Pancreas (tissue), 10 donors: Measurements from ENCODE around the gene TTC39C. TPM values are rescaled to one million over a fixed set of nuclear protein-coding genes. Genes with fewer than 3 reads are reported as not detected.

Experiments used
- ATAC-seq, 4 donors: fragments of 200-7000 bp; cut with Tn5 transposase; one replicate each; pipeline versions ENCODE4 v1.8.0 to v1.9.1; 2020; ENCODE audit warnings: mild to moderate bottlenecking in 4 of 4, moderate library complexity in 4 of 4
- DNase-seq, 6 donors: peaks; one replicate each; pipeline ENCODE4 v3.0.0-alpha.2; 2020
- FAIRE-seq: peaks from 2 replicates; lab custom pipeline; 2012; peaks lifted over from hg19 to GRCh38; lab: Jason Lieb, UNC
- H3K27ac ChIP-seq, 4 donors: fragments of 200-600 bp; sonication (generic); 1 replicate in 3 of 4; 2 replicates in 1 of 4; pipeline versions ENCODE4 v1.5.0 to v1.8.0; 2020
- H3K27me3 ChIP-seq, 4 donors: fragments of 200-600 bp; one replicate each; pipeline ENCODE4 v1.8.0; 2021
- H3K36me3 ChIP-seq, 3 donors: fragments of 200-600 bp; sonication (generic) in 1 of 3; one replicate each; pipeline versions ENCODE4 v1.5.0 to v1.8.0; 2020 to 2021
- H3K4me1 ChIP-seq, 3 donors: fragments of 200-600 bp; one replicate each; pipeline ENCODE4 v1.8.0; 2021
- H3K4me3 ChIP-seq, 4 donors: fragments of 200-600 bp; sonication (generic) in 2 of 4; one replicate each; pipeline versions ENCODE4 v1.5.0 to v1.8.0; 2020 to 2021
- H3K9me3 ChIP-seq, 4 donors: fragments of 200-600 bp; one replicate each; pipeline ENCODE4 v1.8.0; 2021
- WGBS, 2 donors: extraction: QIAGEN DNeasy Blood & Tissue Kit; methylation state at CpG; one replicate each; pipeline ENCODE4 v1.1.7; 2013; 5-methylcytosine and 5-hydroxymethylcytosine counted together
- intact Hi-C, 3 donors: fragments of 100-400 bp; cut with DNase I; formaldehyde crosslinking; loops; one replicate each; pipeline versions ENCODE4 v1.11.1 to v1.14.2; 2022
- polyA plus RNA-seq, 2 donors: library from polyadenylated mRNA; stranded (reverse); fragments of 200-250 nt; gene quantifications; one replicate each; pipeline ENCODE4 v1.2.3, GENCODE V29; 2013
- total RNA-seq, 6 donors: library from RNA; stranded (reverse); fragmentation: NEBNext Ultra II Directional in 4 of 6; extraction: Animal tissue kit (Norgen Biotek cat#: 25700) in 4 of 6; gene quantifications; one replicate each; pipeline versions ENCODE4 v1.2.1 to v1.2.4, GENCODE V29; 2021 to 2023
- TF ChIP-seq, protein P1 (sequence below), 4 donors: fragments of 200-600 bp; sonication (generic) in 3 of 4; IDR thresholded peaks; one replicate each; pipeline versions ENCODE4 v1.5.0 to v1.8.0; 2021; ENCODE audit warnings: antibody characterized with exemption in 4 of 4
- donor health status: healthy with polysubstance abuse.
- donor health status: DM: no; HTN: no; CAD: no; lungs with moderate emphysema.
- donor health status: DM: no; HTN: no; CAD: no.
- donor health status: control.
- donor health status: control.
- donor health status: Bipolar disorder and iron deficiency.
- donor health status: DM: yes; HTN: yes; CAD: no.
- donor health status: DM: no; HTN: no; CAD: no.
- donor health status: DM: no; HTN: no; CAD: no.
- donor health status: DM: yes; HTN: yes; CAD: no.

The TTC39C gene
- total and polyA plus RNA-seq, 8 donors: 10.1 to 27.1 (median 14.2) TPM

GRCh38 chr18:24120676-24121075, 106.1 kb downstream of the TTC39C start:
- no peak for FAIRE-seq
- no peak for ATAC-seq
- Histone ChIP-seq H3K4me1 (peaks cover 0 to under 1% (median 0%) of the 10 kb centered on the region in 3 donors), H3K27me3 (no peaks in the 10 kb centered on the region), H3K9me3 (no peaks in the 10 kb centered on the region), H3K4me3 (no peak overlapping the region), H3K36me3 (no peaks in the 10 kb centered on the region), H3K27ac (no peak overlapping the region)
- no peak for DNase-seq
- intact Hi-C loops: no loop called here
- TF ChIP-seq, protein P1, sequence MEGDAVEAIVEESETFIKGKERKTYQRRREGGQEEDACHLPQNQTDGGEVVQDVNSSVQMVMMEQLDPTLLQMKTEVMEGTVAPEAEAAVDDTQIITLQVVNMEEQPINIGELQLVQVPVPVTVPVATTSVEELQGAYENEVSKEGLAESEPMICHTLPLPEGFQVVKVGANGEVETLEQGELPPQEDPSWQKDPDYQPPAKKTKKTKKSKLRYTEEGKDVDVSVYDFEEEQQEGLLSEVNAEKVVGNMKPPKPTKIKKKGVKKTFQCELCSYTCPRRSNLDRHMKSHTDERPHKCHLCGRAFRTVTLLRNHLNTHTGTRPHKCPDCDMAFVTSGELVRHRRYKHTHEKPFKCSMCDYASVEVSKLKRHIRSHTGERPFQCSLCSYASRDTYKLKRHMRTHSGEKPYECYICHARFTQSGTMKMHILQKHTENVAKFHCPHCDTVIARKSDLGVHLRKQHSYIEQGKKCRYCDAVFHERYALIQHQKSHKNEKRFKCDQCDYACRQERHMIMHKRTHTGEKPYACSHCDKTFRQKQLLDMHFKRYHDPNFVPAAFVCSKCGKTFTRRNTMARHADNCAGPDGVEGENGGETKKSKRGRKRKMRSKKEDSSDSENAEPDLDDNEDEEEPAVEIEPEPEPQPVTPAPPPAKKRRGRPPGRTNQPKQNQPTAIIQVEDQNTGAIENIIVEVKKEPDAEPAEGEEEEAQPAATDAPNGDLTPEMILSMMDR (IDR thresholded peaks at IDR 0.05): no peak
- whole genome bisulfite sequencing, 2 donors: 88 to 92% methylated on average over 4 of the region's 4 CpGs

DNA sequence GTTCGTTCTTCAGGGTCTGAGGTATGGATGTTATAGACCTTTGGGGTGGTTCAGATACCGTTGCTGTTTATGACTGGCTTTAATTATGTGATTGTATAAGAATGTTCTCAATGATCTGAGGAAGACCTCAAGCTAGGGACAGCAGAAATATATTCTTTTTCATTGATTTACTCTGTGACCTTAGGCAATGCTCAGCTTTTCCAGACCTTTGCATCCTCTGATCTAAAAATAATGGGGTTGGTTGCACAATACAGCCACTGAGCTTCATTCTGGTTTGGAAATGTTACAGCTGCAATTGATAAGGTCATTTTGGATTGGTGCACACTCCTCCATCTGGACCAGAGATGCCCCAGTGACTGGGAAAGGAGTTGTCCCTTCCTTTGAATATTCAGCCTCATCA, 107.1 kb downstream of the TTC39C start:
- no peaks in the 10 kb centered on the region for H3K27me3 ChIP-seq
- H3K4me3 ChIP-seq: no peak overlapping the region
- no peak for FAIRE-seq
- no peaks in the 10 kb centered on the region for H3K4me1 ChIP-seq
- no peak for ATAC-seq
- no peaks in the 10 kb centered on the region for H3K36me3 ChIP-seq
- intact Hi-C loops: no loop called here
- H3K9me3 ChIP-seq: no peaks in the 10 kb centered on the region
- DNase-seq: no peak
- H3K27ac ChIP-seq: no peak overlapping the region
- WGBS, 2 donors: 92 to 100% methylated on average over 2 of the region's 2 CpGs
- TF ChIP-seq, protein P1 (IDR thresholded peaks at IDR 0.05): no peak

- ATAC-seq (no peak), DNase-seq (no peak), FAIRE-seq (no peak)
- Histone ChIP-seq H3K4me1 (no peaks in the 10 kb centered on the region), H3K27me3 (no peaks in the 10 kb centered on the region), H3K27ac (no peak overlapping the region), H3K36me3 (peaks cover 0 to 9% (median 0%) of the 10 kb centered on the region in 3 donors), H3K9me3 (no peaks in the 10 kb centered on the region), H3K4me3 (no peak overlapping the region)
- intact Hi-C loops: no loop called here
- 59 to 61% methylated on average over 3 of the region's 3 CpGs for WGBS, 2 donors
- TF ChIP-seq, protein P1 (IDR thresholded peaks at IDR 0.05): no peak
These were observed 111.8 kb downstream of the TTC39C start for GRCh38 chr18:24126155-24126961.

GRCh38 chr18:24127735-24128134, 113.2 kb downstream of the TTC39C start:
- peaks cover 0 to 9% (median 0%) of the 10 kb centered on the region in 3 donors for H3K36me3 ChIP-seq
- DNase-seq: no peak
- ATAC-seq: no peak
- H3K4me1 ChIP-seq: no peaks in the 10 kb centered on the region
- TF ChIP-seq, protein P1 (IDR thresholded peaks at IDR 0.05): no peak
- H3K27me3 ChIP-seq: no peaks in the 10 kb centered on the region
- no peak overlapping the region for H3K4me3 ChIP-seq
- intact Hi-C loops: no loop called here
- H3K9me3 ChIP-seq: no peaks in the 10 kb centered on the region
- H3K27ac ChIP-seq: no peak overlapping the region
- FAIRE-seq: no peak
- 74 to 82% methylated on average over 3 of the region's 3 CpGs for WGBS, 2 donors

GRCh38 chr18:24128700-24129099, 114.1 kb downstream of the TTC39C start:
- Histone ChIP-seq H3K4me3 (no peak overlapping the region), H3K27ac (no peak overlapping the region), H3K9me3 (no peaks in the 10 kb centered on the region), H3K27me3 (no peaks in the 10 kb centered on the region), H3K36me3 (peaks cover 0 to 9% (median 0%) of the 10 kb centered on the region in 3 donors), H3K4me1 (no peaks in the 10 kb centered on the region)
- FAIRE-seq (no peak), ATAC-seq (no peak), DNase-seq (no peak)
- intact Hi-C loops: no loop called here
- 93 to 98% methylated on average over 4 of the region's 4 CpGs for WGBS, 2 donors
- TF ChIP-seq, protein P1 (IDR thresholded peaks at IDR 0.05): no peak
